ENCODE measurements around the gene AVPR1A. TPM values are rescaled to one million over a fixed set of nuclear protein-coding genes. Genes with fewer than 3 reads are reported as not detected.

Gene AVPR1A
- total RNA-seq, 1 donor from 2014 or later, result under 0.01 TPM

- DNase-seq, result no peak
These were observed 57.3 kb downstream of the AVPR1A start for GRCh38 chr12:63093711-63094110.

GRCh38 chr12:63093084-63093483, 57.9 kb downstream of the AVPR1A start:
- DNase-seq, result no peak

Other genes starting within 250 kb of the AVPR1A start
- 2.3 and 2.9 TPM in 2 replicates for gene PPM1H, start 216.1 kb downstream of the AVPR1A start, total RNA-seq

Measured in dermis blood vessel endothelial cell (primary cell).